Upper lobe of left lung (tissue), 4 donors: ENCODE data around the gene DOCK11.

Experiments
- POLR2AphosphoS5 ChIP-seq, 2 donors: sonication (generic); formaldehyde crosslinking; IDR thresholded peaks; one replicate each; pipeline ENCODE4 v1.5.1; 2017; ENCODE audit warnings: antibody characterized with exemption in 2 of 2
- TF ChIP-seq, protein P1 (sequence below), 6 experiments: fragments of 450-650 bp in 4 of 6; fragments of 200-600 bp in 2 of 6; sonication (generic) in 2 of 6; IDR thresholded peaks; one replicate each; pipeline ENCODE4 v1.5.1; 2016 to 2019; ENCODE audit warnings: antibody characterized with exemption in 6 of 6

DNA sequence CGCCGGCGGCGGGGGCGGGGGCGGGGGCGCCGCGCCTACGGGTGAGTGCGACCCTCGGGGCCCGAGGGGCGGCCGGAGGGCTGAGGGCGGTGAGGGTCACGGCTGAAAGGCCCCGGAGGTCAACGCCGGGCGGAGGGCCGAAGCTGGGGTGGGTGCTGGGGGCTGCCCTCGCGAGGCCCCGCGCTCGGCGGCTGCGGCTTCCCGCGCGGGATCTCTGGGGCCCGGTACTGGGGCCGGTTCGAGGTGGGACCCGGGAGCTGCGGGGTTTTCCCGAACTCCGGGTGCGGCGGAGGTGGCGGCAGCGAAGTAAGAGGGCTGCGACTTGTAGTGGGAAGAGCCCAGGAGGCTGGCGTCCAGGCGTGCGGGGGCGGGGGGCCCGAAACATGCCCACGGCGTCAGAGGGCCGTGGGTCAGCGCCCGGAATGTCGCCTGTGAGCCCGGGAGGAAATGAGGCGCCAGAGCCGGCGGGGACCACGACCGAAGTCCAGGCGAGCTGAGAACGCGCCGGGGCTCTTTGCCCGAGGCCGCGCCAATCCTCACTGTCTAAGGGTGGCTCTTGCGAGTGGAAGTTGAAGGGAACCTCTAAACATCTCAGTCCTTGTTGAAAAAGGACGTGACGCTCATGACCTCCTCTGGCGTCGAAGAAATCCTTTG lies 232.2 kb downstream of the DOCK11 start:
- TF ChIP-seq, protein P1, sequence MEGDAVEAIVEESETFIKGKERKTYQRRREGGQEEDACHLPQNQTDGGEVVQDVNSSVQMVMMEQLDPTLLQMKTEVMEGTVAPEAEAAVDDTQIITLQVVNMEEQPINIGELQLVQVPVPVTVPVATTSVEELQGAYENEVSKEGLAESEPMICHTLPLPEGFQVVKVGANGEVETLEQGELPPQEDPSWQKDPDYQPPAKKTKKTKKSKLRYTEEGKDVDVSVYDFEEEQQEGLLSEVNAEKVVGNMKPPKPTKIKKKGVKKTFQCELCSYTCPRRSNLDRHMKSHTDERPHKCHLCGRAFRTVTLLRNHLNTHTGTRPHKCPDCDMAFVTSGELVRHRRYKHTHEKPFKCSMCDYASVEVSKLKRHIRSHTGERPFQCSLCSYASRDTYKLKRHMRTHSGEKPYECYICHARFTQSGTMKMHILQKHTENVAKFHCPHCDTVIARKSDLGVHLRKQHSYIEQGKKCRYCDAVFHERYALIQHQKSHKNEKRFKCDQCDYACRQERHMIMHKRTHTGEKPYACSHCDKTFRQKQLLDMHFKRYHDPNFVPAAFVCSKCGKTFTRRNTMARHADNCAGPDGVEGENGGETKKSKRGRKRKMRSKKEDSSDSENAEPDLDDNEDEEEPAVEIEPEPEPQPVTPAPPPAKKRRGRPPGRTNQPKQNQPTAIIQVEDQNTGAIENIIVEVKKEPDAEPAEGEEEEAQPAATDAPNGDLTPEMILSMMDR (IDR thresholded peaks at IDR 0.05): no peak
- peak; percentile 38 to 41 for TF ChIP-seq POLR2AphosphoS5 (IDR thresholded peaks at IDR 0.05)
